HG03196 (cell line): Measurements from ENCODE around the gene RBM3.

Source experiments
- ATAC-seq: cut with Tn5 transposase; IDR thresholded peaks from one replicate; pipeline ENCODE4 v1.9.1; 2021; ENCODE audit not compliant: unreplicated experiment

RBM3 gene

GRCh38 chrX:48617542-48618340, 43.5 kb downstream of the RBM3 start:
- no peak for ATAC-seq

DNA sequence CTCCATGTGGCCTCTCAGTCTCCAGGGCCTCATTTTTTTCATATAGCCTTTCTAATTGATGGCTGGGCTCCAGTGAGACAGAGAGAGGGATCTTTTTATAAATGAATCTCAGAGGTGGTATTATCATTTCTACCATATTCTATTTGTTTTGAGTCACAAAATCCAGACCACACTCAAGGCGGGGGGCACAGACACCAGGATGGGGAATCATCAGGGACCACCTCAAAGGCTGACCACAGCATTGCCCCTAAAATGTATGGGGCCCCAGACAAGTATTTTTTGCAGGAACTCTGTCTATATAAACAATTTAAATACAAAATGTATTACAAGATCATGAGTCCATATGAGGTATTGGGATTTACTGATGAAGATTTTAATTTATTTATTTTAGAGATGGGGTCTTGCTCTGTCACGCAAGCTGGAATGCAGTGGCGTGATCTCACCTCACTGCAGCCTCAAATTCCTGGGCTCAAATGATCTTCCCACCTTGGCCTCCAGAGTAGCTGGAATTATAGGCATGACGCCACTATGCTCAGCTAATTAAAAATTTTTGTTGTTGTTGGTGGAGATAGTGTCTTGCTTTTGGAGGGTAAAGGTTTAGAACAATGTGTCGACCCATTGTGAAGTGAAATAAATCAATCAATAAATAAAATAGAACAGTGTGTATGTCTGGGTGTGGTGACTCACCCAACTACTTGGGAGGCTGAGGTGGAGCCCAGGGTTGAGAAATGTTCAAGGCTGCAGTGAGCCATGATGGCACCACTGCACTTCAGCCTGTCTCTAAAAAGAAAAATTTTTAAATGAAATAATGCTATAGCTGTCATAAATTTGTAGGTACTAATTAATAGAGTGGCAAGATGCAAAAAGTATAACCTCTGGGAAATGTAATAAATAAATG, 52.4 kb downstream of the RBM3 start:
- ATAC-seq: no peak
